Mucosa of gallbladder (tissue), 1 donor: Measurements from ENCODE around the gene SHISA4. TPM values are rescaled to one million over a fixed set of nuclear protein-coding genes. Genes with fewer than 3 reads are reported as not detected.
A peak's percentile ranks its signal among the peaks of the same experiment; 100 is the strongest.

Experiments used
- DNase-seq: peaks from one replicate; pipeline ENCODE4 v3.0.0-alpha.2; 2020; ENCODE audit warnings: low spot score
- total RNA-seq: library from RNA; stranded (reverse); gene quantifications from one replicate; pipeline ENCODE4 v1.2.1, GENCODE V29; 2021
- donor health status: DM: no; HTN: no; CAD: no.

The SHISA4 gene
- total RNA-seq, 1 donor from 2014 or later, result 29.4 TPM

- DNase-seq, result no peak
Measured at GRCh38 chr1:201881617-201882016, 7.1 kb upstream of the SHISA4 start.

- no peak for DNase-seq
Measured at GRCh38 chr1:201882665-201883132, 6.0 kb upstream of the SHISA4 start.

- DNase-seq, result no peak
Measured at GRCh38 chr1:201883266-201883665, 5.4 kb upstream of the SHISA4 start.

- DNase-seq, result no peak
Measured at GRCh38 chr1:201883786-201884185, 4.9 kb upstream of the SHISA4 start.

- DNase-seq, result no peak
Measured at GRCh38 chr1:201884425-201884824, 4.3 kb upstream of the SHISA4 start.

- DNase-seq, result no peak
Measured at GRCh38 chr1:201885531-201886075, 3.1 kb upstream of the SHISA4 start.

- DNase-seq, result no peak
Measured at GRCh38 chr1:201886103-201886885, 2.4 kb upstream of the SHISA4 start.

GRCh38 chr1:201887116-201887866, 1.4 kb upstream of the SHISA4 start:
- no peak for DNase-seq

- DNase-seq, result no peak
Measured at GRCh38 chr1:201889090-201889968, 631 bp downstream of the SHISA4 start.

- no peak for DNase-seq
Measured at GRCh38 chr1:201890223-201890622, 1.5 kb downstream of the SHISA4 start.

- DNase-seq, result no peak
Measured at GRCh38 chr1:201890806-201891450, 2.2 kb downstream of the SHISA4 start.

- no peak for DNase-seq
Measured at GRCh38 chr1:201891451-201892045, 2.9 kb downstream of the SHISA4 start.

- no peak for DNase-seq
Measured at GRCh38 chr1:201892211-201892610, 3.5 kb downstream of the SHISA4 start.

GRCh38 chr1:201893431-201893830, 4.7 kb downstream of the SHISA4 start:
- DNase-seq, result no peak

GRCh38 chr1:201894343-201895119, 5.8 kb downstream of the SHISA4 start:
- no peak for DNase-seq

GRCh38 chr1:201895120-201895665, 6.5 kb downstream of the SHISA4 start:
- no peak for DNase-seq

- peak; percentile 91 for DNase-seq
Measured at GRCh38 chr1:201895913-201896807, 7.5 kb downstream of the SHISA4 start.

GRCh38 chr1:201896951-201897391, 8.3 kb downstream of the SHISA4 start:
- DNase-seq, result no peak
